Neutrophil (primary cell): Measurements from ENCODE around the gene BUD23.

Experiments used
- H3K27ac ChIP-seq: fragments of 200-600 bp; sonication (generic); 2 replicates; pipeline ENCODE4 v1.5.1; 2016; ENCODE audit warnings: mild to moderate bottlenecking, moderate library complexity
- H3K27me3 ChIP-seq: fragments of 200-600 bp; sonication (generic); 2 replicates; pipeline ENCODE4 v1.6.0; 2016; ENCODE audit warnings: mild to moderate bottlenecking
- H3K36me3 ChIP-seq: fragments of 200-600 bp; sonication (generic); 2 replicates; pipeline ENCODE4 v1.5.1; 2017
- H3K4me1 ChIP-seq, 2 experiments: fragments of 200-600 bp in 1 of 2; sonication (generic) in 1 of 2; 1 replicate in 1 of 2; 2 replicates in 1 of 2; pipeline versions ENCODE4 v1.5.1 to v1.6.1; 2013 to 2016; ENCODE audit warnings: low read depth in 1 of 2, low read length in 1 of 2, mild to moderate bottlenecking in 1 of 2, moderate library complexity in 1 of 2; ENCODE audit not compliant: control insufficient read depth in 1 of 2, insufficient read depth in 1 of 2
- H3K4me3 ChIP-seq, 2 experiments: fragments of 200-600 bp in 1 of 2; sonication (generic) in 1 of 2; 1 replicate in 1 of 2; 2 replicates in 1 of 2; pipeline ENCODE4 v1.5.1; 2013 to 2016; ENCODE audit warnings: low read depth in 1 of 2, low read length in 1 of 2, mild to moderate bottlenecking in 1 of 2, moderate library complexity in 1 of 2
- H3K9me3 ChIP-seq: fragments of 200-600 bp; sonication (generic); 2 replicates; pipeline ENCODE4 v1.5.1; 2016
- CTCF ChIP-seq: fragments of 200-600 bp; sonication (generic); IDR thresholded peaks from 2 replicates; pipeline ENCODE4 v1.5.1; 2016; ENCODE audit warnings: antibody characterized with exemption

The BUD23 gene

DNA sequence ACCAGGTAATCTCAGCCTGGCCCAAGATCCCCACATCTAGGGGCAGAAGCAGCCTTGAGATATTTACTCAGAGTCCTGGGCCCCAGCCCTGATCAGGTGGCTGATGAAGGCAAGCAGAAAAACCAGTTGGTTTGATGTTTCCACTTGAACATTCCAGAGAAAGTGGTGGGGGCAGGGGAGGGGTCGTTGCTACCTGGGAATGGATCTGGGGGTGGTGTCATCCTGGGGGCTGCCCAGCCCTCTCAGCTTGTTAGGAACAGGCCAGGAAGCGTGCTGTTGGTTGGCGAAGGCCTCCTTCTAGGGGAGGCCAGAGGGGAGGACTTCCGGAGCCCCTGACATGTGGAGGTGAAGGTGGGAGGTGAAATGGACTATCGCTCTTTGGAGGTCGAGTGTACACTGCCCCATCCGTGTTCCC, 58.9 kb downstream of the BUD23 start:
- Histone ChIP-seq H3K36me3 (peaks cover 2% of the 10 kb centered on the region), H3K4me1 (peaks cover 16 to 19% of the 10 kb centered on the region in 2 experiments), H3K27ac (no peak overlapping the region), H3K4me3 (no peak overlapping the region), H3K27me3 (peaks cover 40% of the 10 kb centered on the region), H3K9me3 (no peaks in the 10 kb centered on the region)
- no peak for TF ChIP-seq CTCF

DNA sequence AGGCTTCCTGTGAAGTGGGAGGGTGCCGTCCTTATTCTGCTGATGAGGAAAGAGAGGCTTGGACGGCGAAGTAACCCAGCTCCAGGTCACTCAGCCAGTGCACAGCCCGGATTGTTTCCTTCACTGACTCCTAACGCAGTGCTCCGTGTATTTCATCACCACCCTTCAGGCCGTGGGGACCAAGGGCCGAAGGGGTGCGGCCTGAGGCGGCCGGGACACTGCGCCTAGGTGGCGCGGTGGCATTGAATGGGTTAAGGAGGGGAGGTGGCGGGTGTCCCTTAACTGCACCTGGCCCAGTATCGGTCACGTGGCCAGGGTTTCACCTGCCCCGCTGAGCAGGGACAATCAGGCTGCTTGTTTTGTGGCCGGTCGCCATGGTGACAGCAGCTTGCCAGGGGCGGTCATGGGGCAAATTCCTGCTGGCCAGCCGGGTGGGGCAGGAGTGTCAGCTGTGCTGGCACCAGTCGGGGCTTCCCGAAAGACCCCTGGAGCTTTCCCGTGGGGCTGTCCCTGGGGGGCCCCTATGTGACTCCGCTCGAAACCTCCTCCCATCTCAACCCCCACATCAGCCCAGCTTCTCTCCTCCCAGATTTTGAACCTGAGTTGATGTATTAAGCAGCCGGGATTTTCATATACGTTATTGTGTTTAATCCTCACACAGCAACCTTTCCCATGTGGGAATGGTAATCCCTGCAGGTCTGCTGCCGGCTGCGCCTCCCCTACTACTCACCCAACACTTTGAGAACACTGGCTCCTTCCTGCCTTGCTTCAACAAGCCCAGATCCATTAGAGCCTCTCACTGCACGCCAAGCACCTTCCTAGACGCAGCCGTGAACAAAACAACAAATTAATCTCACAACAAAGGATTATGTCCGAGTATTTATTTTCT, 59.6 kb downstream of the BUD23 start:
- no peak for TF ChIP-seq CTCF
- Histone ChIP-seq H3K4me1 (peaks cover 10 to 13% of the 10 kb centered on the region in 2 experiments), H3K4me3 (no peak overlapping the region), H3K36me3 (no peaks in the 10 kb centered on the region), H3K27ac (no peak overlapping the region), H3K27me3 (peaks cover 40% of the 10 kb centered on the region), H3K9me3 (no peaks in the 10 kb centered on the region)

- no peak for TF ChIP-seq CTCF
- peaks cover 0 to 2% of the 10 kb centered on the region in 2 experiments for H3K4me1 ChIP-seq
- H3K27ac ChIP-seq, result no peak overlapping the region
- no peak overlapping the region for H3K4me3 ChIP-seq
- peaks cover 24% of the 10 kb centered on the region for H3K27me3 ChIP-seq
- no peaks in the 10 kb centered on the region for H3K36me3 ChIP-seq
- H3K9me3 ChIP-seq, result no peaks in the 10 kb centered on the region
These were observed 63.0 kb downstream of the BUD23 start for GRCh38 chr7:73746378-73746777.
